GM13976 (cell line): ENCODE data around the gene DSCAML1.
A peak's percentile ranks its signal among the peaks of the same experiment; 100 is the strongest.

Experiments
- DNase-seq: peaks from one replicate; pipeline ENCODE4 v3.0.0; 2012; ENCODE audit warnings: low spot score
- in situ Hi-C: fragments of 300-500 bp; cut with MboI; formaldehyde crosslinking; loops from one replicate; pipeline ENCODE4 v1.12.0; 2022; ENCODE audit warnings: low sequenced_read_pairs, mixed read lengths, inconsistent platforms; ENCODE audit not compliant: unreplicated experiment
- TF ChIP-seq, protein P1 (sequence below): IDR thresholded peaks from 2 replicates; pipeline ENCODE4 v1.5.1; 2012; ENCODE audit warnings: borderline replicate concordance, mild to moderate bottlenecking; ENCODE audit not compliant: insufficient read depth; ENCODE audit errors: extremely low read depth, missing control alignments, control extremely low read depth

Gene DSCAML1

GRCh38 chr11:117691516-117691915 lies 105.5 kb downstream of the DSCAML1 start:
- DNase-seq = no peak
- TF ChIP-seq, protein P1, sequence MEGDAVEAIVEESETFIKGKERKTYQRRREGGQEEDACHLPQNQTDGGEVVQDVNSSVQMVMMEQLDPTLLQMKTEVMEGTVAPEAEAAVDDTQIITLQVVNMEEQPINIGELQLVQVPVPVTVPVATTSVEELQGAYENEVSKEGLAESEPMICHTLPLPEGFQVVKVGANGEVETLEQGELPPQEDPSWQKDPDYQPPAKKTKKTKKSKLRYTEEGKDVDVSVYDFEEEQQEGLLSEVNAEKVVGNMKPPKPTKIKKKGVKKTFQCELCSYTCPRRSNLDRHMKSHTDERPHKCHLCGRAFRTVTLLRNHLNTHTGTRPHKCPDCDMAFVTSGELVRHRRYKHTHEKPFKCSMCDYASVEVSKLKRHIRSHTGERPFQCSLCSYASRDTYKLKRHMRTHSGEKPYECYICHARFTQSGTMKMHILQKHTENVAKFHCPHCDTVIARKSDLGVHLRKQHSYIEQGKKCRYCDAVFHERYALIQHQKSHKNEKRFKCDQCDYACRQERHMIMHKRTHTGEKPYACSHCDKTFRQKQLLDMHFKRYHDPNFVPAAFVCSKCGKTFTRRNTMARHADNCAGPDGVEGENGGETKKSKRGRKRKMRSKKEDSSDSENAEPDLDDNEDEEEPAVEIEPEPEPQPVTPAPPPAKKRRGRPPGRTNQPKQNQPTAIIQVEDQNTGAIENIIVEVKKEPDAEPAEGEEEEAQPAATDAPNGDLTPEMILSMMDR = no peak
- in situ Hi-C loops = no loop called here

DNA sequence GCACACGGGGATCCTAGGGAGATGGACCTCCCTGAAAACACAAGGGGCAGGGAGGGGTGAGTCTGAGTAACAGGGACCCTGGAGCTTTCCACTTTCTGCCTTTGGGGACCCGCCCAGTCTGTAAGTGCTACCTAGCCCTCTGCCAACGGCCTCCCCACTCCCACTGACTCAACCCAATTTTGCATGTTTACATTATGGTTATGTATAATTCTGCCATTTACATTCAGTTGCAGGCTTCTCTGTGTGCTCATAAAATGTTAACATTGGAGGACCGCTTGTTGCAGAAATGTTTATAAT lies 105.8 kb downstream of the DSCAML1 start:
- TF ChIP-seq, protein P1 = no peak
- DNase-seq = no peak
- in situ Hi-C loops = no loop called here

- TF ChIP-seq, protein P1 = no peak
- peak; percentile 46 for DNase-seq
- in situ Hi-C loops = no loop called here
Measured at GRCh38 chr11:117690484-117691217, 106.4 kb downstream of the DSCAML1 start.

DNA sequence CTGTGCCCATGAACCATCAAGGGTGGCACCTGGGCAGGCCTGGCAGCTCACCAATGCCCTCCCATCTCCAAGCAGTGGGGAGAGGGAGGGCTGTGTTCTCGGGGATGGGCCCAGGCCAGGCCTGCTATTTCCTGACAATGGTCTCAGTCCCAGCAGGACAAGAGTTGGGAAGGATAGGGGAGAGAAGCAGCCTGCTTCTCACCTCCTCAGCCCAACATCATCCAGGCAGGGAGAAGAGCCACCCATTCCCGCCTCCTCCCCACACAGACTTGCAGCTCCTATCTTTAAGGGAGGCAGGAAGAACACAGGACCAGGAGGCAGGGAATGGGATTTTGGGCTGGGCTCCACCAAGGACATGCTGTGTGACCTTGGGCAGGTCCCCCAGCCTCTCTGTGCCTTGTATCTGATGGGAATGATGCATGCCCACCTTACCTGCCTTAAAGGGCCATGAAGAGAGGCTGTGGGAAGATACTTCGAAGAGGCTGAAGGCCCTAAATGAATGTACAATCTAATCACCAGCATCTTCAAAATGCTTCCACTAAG lies 108.7 kb downstream of the DSCAML1 start:
- in situ Hi-C loops = no loop called here
- TF ChIP-seq, protein P1 = no peak
- no peak for DNase-seq

DNA sequence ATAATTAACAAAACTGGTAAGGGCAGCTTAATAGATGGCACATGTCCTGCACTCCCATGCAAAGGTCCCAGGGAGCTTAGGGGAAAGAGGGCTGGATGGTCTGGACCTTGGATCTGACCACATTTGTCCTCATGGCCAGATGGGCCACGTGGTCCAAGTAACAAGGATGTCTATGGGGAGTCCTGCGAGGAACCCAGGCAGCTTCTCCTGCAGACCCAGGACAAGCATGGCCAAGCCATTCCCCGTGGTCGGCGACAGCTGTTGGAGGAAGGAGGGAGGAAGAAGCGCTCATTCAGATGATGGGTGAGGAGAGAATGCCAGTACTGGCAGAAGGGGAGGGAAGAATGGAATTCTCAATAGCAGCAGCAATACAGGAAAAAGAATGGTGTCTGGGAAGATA lies 109.2 kb downstream of the DSCAML1 start:
- in situ Hi-C loops = no loop called here
- no peak for DNase-seq
- TF ChIP-seq, protein P1 = no peak

- in situ Hi-C loops = no loop called here
- TF ChIP-seq, protein P1 = no peak
- DNase-seq = no peak
Measured at GRCh38 chr11:117686711-117687110, 110.3 kb downstream of the DSCAML1 start.

DNA sequence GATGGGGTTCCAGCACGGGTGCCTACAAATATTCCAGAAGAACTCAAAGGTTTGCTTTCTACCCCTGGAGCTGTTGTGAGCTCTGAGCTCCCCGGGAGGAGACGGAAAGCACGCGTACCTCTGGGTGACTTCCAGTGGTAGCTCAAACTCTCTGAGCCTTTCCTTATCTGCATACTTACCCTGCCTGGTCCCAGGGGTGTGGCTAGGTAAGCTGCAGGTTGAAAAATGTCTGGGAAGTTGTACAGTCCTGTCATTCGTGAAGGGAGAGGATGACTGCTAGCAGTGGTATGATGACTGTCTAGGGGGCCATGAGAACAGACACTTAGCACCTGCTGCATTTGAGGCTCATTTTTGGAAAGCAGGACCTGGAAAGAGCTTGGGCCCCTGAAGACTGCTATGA lies 111.5 kb downstream of the DSCAML1 start:
- TF ChIP-seq, protein P1 = no peak
- in situ Hi-C loops = no loop called here
- no peak for DNase-seq
